Ovary (tissue), 9 donors: Measurements from ENCODE around the gene TXNRD2. TPM values are rescaled to one million over a fixed set of nuclear protein-coding genes. Genes with fewer than 3 reads are reported as not detected.
"Not testable (repeated sequence)": the region's sequence is repeated elsewhere in the genome, so short reads cannot be mapped to it uniquely, and the experiment has no call there.

Experiments used
- DNase-seq, 5 donors: peaks; one replicate each; pipeline ENCODE4 v3.0.0-alpha.2; 2019 to 2020
- H3K27ac ChIP-seq, 2 donors: fragments of 200-600 bp; one replicate each; pipeline versions ENCODE4 v1.5.1 to v1.8.0; 2019 to 2022
- H3K27me3 ChIP-seq: fragments of 200-600 bp; one replicate; pipeline ENCODE4 v1.8.0; 2022
- H3K36me3 ChIP-seq: fragments of 200-600 bp; sonication (generic); one replicate; pipeline ENCODE4 v1.5.1; 2019
- H3K4me1 ChIP-seq: one replicate; pipeline ENCODE4 v1.8.1; 2013; ENCODE audit warnings: mild to moderate bottlenecking, moderate library complexity; ENCODE audit not compliant: insufficient read depth
- H3K4me3 ChIP-seq: fragments of 200-600 bp; sonication (generic); one replicate; pipeline ENCODE4 v1.5.1; 2017
- H3K9me3 ChIP-seq, 2 donors: fragments of 200-600 bp in 1 of 2; sonication (generic) in 1 of 2; one replicate each; pipeline versions ENCODE4 v1.5.1 to v1.8.1; 2013 to 2019; ENCODE audit warnings: mild to moderate bottlenecking in 1 of 2, moderate library complexity in 1 of 2
- CTCF ChIP-seq, 3 donors: fragments of 450-650 bp in 2 of 3; fragments of 200-600 bp in 1 of 3; IDR thresholded peaks; one replicate each; pipeline versions ENCODE4 v1.5.1 to v1.8.0; 2016 to 2022; ENCODE audit warnings: antibody characterized with exemption in 3 of 3, mild to moderate bottlenecking in 1 of 3
- EP300 ChIP-seq: sonication (generic); formaldehyde crosslinking; IDR thresholded peaks from one replicate; pipeline ENCODE4 v1.6.1; 2017; ENCODE audit warnings: antibody characterized with exemption
- POLR2A ChIP-seq: fragments of 450-650 bp; IDR thresholded peaks from one replicate; pipeline ENCODE4 v1.6.1; 2017; ENCODE audit warnings: antibody characterized with exemption, mild to moderate bottlenecking, moderate library complexity
- WGBS, 3 donors: extraction: QIAGEN DNeasy Blood & Tissue Kit in 1 of 3; methylation state at CpG; one replicate each; pipeline versions ENCODE4 v1.1.5 to v1.1.7; 2013 to 2017; 5-methylcytosine and 5-hydroxymethylcytosine counted together
- intact Hi-C, 4 donors: fragments of 100-400 bp; cut with DNase I; formaldehyde crosslinking; loops; one replicate each; pipeline versions ENCODE4 v1.11.0 to v1.15.1; 2022 to 2023
- polyA plus RNA-seq, 2 donors: library from polyadenylated mRNA; stranded (reverse); fragments of 200-250 nt in 1 of 2; fragments of 350-450 nt in 1 of 2; fragmentation: Illumina TruSeq in 1 of 2; extraction: RNeasy Lipid Tissue Mini Kit (QIAGEN cat#74804) in 1 of 2; gene quantifications; one replicate each; pipeline ENCODE4 v1.2.3, GENCODE V29; 2013 to 2014
- total RNA-seq, 7 donors: library from RNA; depleted of rRNA in 2 of 7; stranded (reverse); fragments of >200 nt in 2 of 7; fragmentation: NEBNext Ultra II Directional in 3 of 7; extraction: Animal tissue kit (Norgen Biotek cat#: 25700) in 3 of 7; gene quantifications; one replicate each; pipeline versions ENCODE4 v1.1.0 to v1.2.4, GENCODE V29; 2016 to 2023
- donor health status: DM: no; HTN: no; CAD: no; lungs with moderate emphysema.
- donor health status: DM: no; HTN: no; CAD: no.
- donor health status: Bipolar disorder and iron deficiency.
- donor health status: DM: yes; HTN: yes; CAD: no.
- donor health status: DM: no; HTN: no; CAD: no.
- donor health status: DM: yes; HTN: yes; CAD: no.

The TXNRD2 gene
- total and polyA plus RNA-seq, 9 donors, result 21.3 to 37.8 (median 26.9) TPM

GRCh38 chr22:19911540-19912270, 29.9 kb downstream of the TXNRD2 start:
- 80 to 85% (median 82%) methylated on average over 12 of the region's 12 CpGs for WGBS, 3 donors
- no peaks in the 10 kb centered on the region for H3K27me3 ChIP-seq
- no peaks in the 10 kb centered on the region for H3K9me3 ChIP-seq
- no peak overlapping the region for H3K4me3 ChIP-seq
- TF ChIP-seq POLR2A (no peak), CTCF (IDR thresholded peaks at IDR 0.05) (no peak), EP300 (no peak)
- H3K27ac ChIP-seq, result no peak overlapping the region
- H3K4me1 ChIP-seq, result no peaks in the 10 kb centered on the region
- no peaks in the 10 kb centered on the region for H3K36me3 ChIP-seq
- intact Hi-C loops, result loop anchor here (2.0 to 5.0 kb wide), 2 partner anchors 179 to 181 kb away; no protein-coding TSS in a partner anchor
- DNase-seq, result no peak

GRCh38 chr22:19910180-19910744, 31.4 kb downstream of the TXNRD2 start:
- Histone ChIP-seq H3K27me3 (no peaks in the 10 kb centered on the region), H3K4me1 (peaks cover 1% of the 10 kb centered on the region), H3K9me3 (no peaks in the 10 kb centered on the region), H3K27ac (no peak overlapping the region), H3K4me3 (no peak overlapping the region), H3K36me3 (no peaks in the 10 kb centered on the region)
- intact Hi-C loops, result loop anchor here in 3 of 4 donors (2.0 to 5.0 kb wide), 2 partner anchors 178 to 179 kb away; no protein-coding TSS in a partner anchor
- WGBS, 3 donors, result 31 to 34% (median 33%) methylated on average over 4 of the region's 4 CpGs
- no peak for DNase-seq
- TF ChIP-seq POLR2A, result no peak

GRCh38 chr22:19909350-19910179, 32.1 kb downstream of the TXNRD2 start:
- Histone ChIP-seq H3K4me3 (no peak overlapping the region), H3K36me3 (no peaks in the 10 kb centered on the region)
- WGBS, 3 donors, result 34 to 36% (median 35%) methylated on average over 6 of the region's 6 CpGs

GRCh38 chr22:19907902-19908301, 33.7 kb downstream of the TXNRD2 start:
- not testable (repeated sequence) for H3K4me3 ChIP-seq, DNase-seq, H3K9me3 ChIP-seq, H3K27me3 ChIP-seq, H3K4me1 ChIP-seq, H3K27ac ChIP-seq, H3K36me3 ChIP-seq
- intact Hi-C loops, result loop anchor here in 1 of 4 donors (10.0 kb wide), 1 partner anchor 63 kb away; no protein-coding TSS in a partner anchor
- 93 to 95% (median 94%) methylated on average over 15 to 16 of the region's 16 CpGs for WGBS, 3 donors

More at GRCh38 chr22:19909350-19910179, 32.1 kb downstream of the TXNRD2 start:
- Histone ChIP-seq H3K4me1 (peaks cover 3% of the 10 kb centered on the region), H3K9me3 (no peaks in the 10 kb centered on the region), H3K27ac (no peak overlapping the region), H3K27me3 (no peaks in the 10 kb centered on the region)
- DNase-seq, result peak; percentile 78 to 90 (median 89)
- TF ChIP-seq CTCF (IDR thresholded peaks at IDR 0.05) (peak; percentile 40 to 85 (median 80)), POLR2A (no peak), EP300 (no peak)
- intact Hi-C loops, result loop anchor here (2.0 to 10.0 kb wide), 3 partner anchors 65 to 179 kb away; no protein-coding TSS in a partner anchor

- DNase-seq, H3K9me3 ChIP-seq, H3K4me3 ChIP-seq, H3K27me3 ChIP-seq, H3K4me1 ChIP-seq, H3K27ac ChIP-seq, H3K36me3 ChIP-seq: not testable (repeated sequence)
- WGBS, 3 donors, result 93 to 97% (median 94%) methylated on average over 25 of the region's 25 CpGs
- intact Hi-C loops, result loop anchor here in 1 of 4 donors (10.0 kb wide), 1 partner anchor 62 kb away; no protein-coding TSS in a partner anchor
Observed at GRCh38 chr22:19906864-19907263, 34.8 kb downstream of the TXNRD2 start.
